ENCODE measurements around the gene NKTR.
"Not testable (repeated sequence)": the region's sequence is repeated elsewhere in the genome, so short reads cannot be mapped to it uniquely, and the experiment has no call there.

NKTR gene

GRCh38 chr3:42581709-42582473, 18.6 kb upstream of the NKTR start, which contains the start of gene SEC22C:
Gene SEC22C, minus strand, starts transcription at chr3:42581967. Its CDS starts 12,921 bp downstream, at chr3:42569046.
- peak within 1 kb of the TSS; percentile 74 for H2AFZ ChIP-seq (ENCODE audit: low read depth, low read length)
- H3K27me3 ChIP-seq (ENCODE audit: insufficient read depth, low read length) = no peaks in the 10 kb centered on the region
- peaks cover 2% of the 10 kb centered on the region for H3K9me3 ChIP-seq (ENCODE audit: low read length)
- peaks cover 4% of the 10 kb centered on the region for H3K36me3 ChIP-seq (ENCODE audit: insufficient read depth, low read length)
- H3K4me3 ChIP-seq (ENCODE audit: low read length) = peak within 1 kb of the TSS; percentile 89
- H3K4me1 ChIP-seq (ENCODE audit: insufficient read depth, low read length) = peaks cover 15% of the 10 kb centered on the region

- Histone ChIP-seq H2AFZ (ENCODE audit: low read depth, low read length) (peak overlapping the region; percentile 74), H3K4me3 (ENCODE audit: low read length) (peak overlapping the region; percentile 89), H3K9me3 (ENCODE audit: low read length) (peaks cover 2% of the 10 kb centered on the region), H3K36me3 (ENCODE audit: insufficient read depth, low read length) (no peaks in the 10 kb centered on the region), H3K4me1 (ENCODE audit: insufficient read depth, low read length) (peaks cover 15% of the 10 kb centered on the region), H3K27me3 (ENCODE audit: insufficient read depth, low read length) (no peaks in the 10 kb centered on the region)
These were observed 17.9 kb upstream of the NKTR start for GRCh38 chr3:42582474-42583070.

- peaks cover 8% of the 10 kb centered on the region for H3K4me1 ChIP-seq (ENCODE audit: insufficient read depth, low read length)
- no peaks in the 10 kb centered on the region for H3K9me3 ChIP-seq (ENCODE audit: low read length)
- peaks cover 8% of the 10 kb centered on the region for H3K36me3 ChIP-seq (ENCODE audit: insufficient read depth, low read length)
- H3K4me3 ChIP-seq (ENCODE audit: low read length) = no peak overlapping the region
- no peak overlapping the region for H2AFZ ChIP-seq (ENCODE audit: low read depth, low read length)
- H3K27me3 ChIP-seq (ENCODE audit: insufficient read depth, low read length) = no peaks in the 10 kb centered on the region
These were observed 11.9 kb upstream of the NKTR start for GRCh38 chr3:42588625-42589024.

DNA sequence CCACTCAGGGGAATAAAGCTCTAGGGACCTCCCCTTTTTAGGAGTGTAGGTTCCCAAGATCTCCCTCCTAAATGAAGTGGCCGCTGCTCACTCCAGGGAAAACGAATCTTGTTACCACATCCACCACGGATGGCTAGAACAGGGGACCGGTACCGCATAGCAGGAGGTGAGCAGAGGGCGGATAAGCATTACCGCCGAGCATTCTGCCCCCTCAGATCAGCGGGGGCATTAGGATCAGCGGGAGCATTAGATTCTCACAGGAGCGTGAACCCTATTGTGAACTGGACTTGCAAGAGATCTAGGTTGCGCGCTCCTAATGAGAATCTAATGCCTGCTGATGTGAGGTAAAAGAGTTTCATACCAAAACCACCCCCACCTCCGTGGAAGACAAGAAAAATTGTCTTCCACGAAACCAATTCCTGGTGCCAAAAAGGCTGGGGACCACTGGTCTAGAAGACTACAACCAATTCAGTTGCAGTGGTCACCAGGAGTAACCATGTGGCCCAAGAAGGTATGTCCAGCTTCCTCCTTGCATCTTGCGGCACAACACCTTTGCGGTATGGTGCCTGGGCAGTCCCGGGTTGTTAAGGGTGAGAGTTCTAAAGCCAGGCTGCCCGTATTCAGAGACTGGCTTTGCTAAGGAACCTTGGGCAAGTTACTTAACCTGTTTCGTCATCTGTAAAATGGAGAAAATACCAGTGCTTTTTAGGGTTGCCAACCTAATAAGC, 10.9 kb upstream of the NKTR start:
- Histone ChIP-seq H3K4me1 (ENCODE audit: insufficient read depth, low read length) (peaks cover 8% of the 10 kb centered on the region), H2AFZ (ENCODE audit: low read depth, low read length) (no peak overlapping the region), H3K4me3 (ENCODE audit: low read length) (no peak overlapping the region), H3K9me3 (ENCODE audit: low read length) (no peaks in the 10 kb centered on the region), H3K27me3 (ENCODE audit: insufficient read depth, low read length) (no peaks in the 10 kb centered on the region), H3K36me3 (ENCODE audit: insufficient read depth, low read length) (peaks cover 14% of the 10 kb centered on the region)

DNA sequence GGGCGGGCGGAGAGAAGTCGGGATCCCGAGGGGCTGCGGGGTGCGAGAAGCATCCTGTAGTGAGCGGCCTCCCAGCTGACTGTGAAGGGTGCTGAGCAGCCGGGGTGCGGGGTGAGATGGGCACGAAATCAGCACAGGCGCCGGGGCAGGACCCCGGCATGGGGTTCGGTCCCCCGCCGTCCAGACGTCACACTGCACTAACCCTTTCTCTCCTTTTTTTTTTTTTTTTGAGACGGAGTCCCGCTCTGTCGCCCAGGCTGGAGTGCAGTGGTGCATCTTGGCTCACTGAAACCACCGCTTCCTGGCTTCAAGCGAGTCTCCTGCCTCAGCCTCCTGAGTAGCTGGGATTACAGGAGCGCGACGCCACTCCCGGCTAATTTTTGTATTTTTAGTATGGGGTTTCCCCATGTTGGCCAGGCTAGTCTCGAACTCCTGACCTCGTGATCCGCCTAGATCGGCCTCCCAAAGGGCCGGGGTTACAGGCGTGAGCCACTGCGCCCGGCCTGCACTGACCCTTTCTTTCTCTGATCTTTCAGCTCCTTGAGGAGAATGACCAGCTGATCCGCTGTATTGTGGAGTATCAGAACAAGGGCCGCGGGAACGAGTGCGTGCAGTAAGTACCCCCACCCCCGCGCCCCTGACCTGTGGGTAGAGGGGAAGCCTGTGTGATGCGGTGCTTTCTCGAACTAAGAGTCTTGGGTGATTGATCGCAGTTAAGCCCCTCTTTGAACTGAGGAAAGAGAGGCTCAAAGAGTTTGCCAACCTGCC, 9.3 kb upstream of the NKTR start:
- Histone ChIP-seq H2AFZ (ENCODE audit: low read depth, low read length) (no peak overlapping the region), H3K27me3 (ENCODE audit: insufficient read depth, low read length) (no peaks in the 10 kb centered on the region), H3K4me1 (ENCODE audit: insufficient read depth, low read length) (peaks cover 8% of the 10 kb centered on the region), H3K36me3 (ENCODE audit: insufficient read depth, low read length) (peaks cover 20% of the 10 kb centered on the region), H3K4me3 (ENCODE audit: low read length) (peak overlapping the region; percentile 64), H3K9me3 (ENCODE audit: low read length) (no peaks in the 10 kb centered on the region)

DNA sequence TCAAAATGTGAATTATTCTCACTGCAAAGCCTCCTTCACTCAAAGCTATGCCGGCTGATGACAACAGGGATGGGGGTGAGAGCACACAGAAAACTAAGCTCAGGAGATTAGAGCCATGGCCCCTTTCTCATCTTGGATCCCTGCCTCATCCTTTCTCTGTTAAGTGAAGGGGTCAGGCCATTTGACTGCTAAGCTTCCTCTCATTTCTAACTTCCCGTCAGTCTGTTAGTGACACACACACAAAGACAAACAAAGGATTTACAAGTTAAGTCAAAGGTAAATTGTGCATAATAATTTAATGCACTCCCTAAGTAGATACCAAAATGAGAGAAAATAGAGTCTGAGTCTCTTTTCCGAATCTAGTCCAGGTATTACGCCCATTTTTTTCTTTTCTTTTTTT, 8.7 kb upstream of the NKTR start:
- Histone ChIP-seq H3K27me3 (ENCODE audit: insufficient read depth, low read length) (no peaks in the 10 kb centered on the region), H3K36me3 (ENCODE audit: insufficient read depth, low read length) (peaks cover 20% of the 10 kb centered on the region)

DNA sequence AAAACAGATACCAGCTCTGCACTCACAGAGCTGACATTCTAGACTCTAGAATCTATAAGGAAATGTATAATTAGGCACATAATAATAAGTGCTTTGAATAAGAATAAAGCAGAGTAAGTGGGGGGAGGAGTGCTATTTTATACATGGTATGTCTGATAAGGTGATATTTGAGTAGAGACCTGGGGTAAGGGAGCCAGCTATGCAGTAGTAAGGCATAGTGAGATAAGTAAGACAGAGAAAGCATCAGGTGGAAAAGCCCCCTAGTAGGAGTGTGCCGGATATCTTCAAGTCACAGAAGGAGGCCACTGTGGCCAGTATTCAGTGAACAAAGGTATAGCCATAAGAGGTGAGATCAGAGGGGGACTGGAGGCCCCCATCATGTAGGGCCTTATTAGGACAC, 6.9 kb upstream of the NKTR start:
- H3K4me1 ChIP-seq (ENCODE audit: insufficient read depth, low read length) = peaks cover 8% of the 10 kb centered on the region
- no peaks in the 10 kb centered on the region for H3K27me3 ChIP-seq (ENCODE audit: insufficient read depth, low read length)
- no peak overlapping the region for H3K4me3 ChIP-seq (ENCODE audit: low read length)
- peaks cover 20% of the 10 kb centered on the region for H3K36me3 ChIP-seq (ENCODE audit: insufficient read depth, low read length)
- no peak overlapping the region for H2AFZ ChIP-seq (ENCODE audit: low read depth, low read length)
- no peaks in the 10 kb centered on the region for H3K9me3 ChIP-seq (ENCODE audit: low read length)

More for the DNA sequence above, 8.7 kb upstream of the NKTR start:
- Histone ChIP-seq H3K4me1 (ENCODE audit: insufficient read depth, low read length) (peaks cover 8% of the 10 kb centered on the region), H3K4me3 (ENCODE audit: low read length) (peak overlapping the region; percentile 64), H2AFZ (ENCODE audit: low read depth, low read length) (no peak overlapping the region), H3K9me3 (ENCODE audit: low read length) (no peaks in the 10 kb centered on the region)

- Histone ChIP-seq H3K4me1 (ENCODE audit: insufficient read depth, low read length) (peaks cover 8% of the 10 kb centered on the region), H3K27me3 (ENCODE audit: insufficient read depth, low read length) (no peaks in the 10 kb centered on the region), H3K4me3 (ENCODE audit: low read length) (no peak overlapping the region), H2AFZ (ENCODE audit: low read depth, low read length) (no peak overlapping the region), H3K9me3 (ENCODE audit: low read length) (no peaks in the 10 kb centered on the region), H3K36me3 (ENCODE audit: insufficient read depth, low read length) (peaks cover 20% of the 10 kb centered on the region)
These were observed 4.8 kb upstream of the NKTR start for GRCh38 chr3:42595682-42596081.

DNA sequence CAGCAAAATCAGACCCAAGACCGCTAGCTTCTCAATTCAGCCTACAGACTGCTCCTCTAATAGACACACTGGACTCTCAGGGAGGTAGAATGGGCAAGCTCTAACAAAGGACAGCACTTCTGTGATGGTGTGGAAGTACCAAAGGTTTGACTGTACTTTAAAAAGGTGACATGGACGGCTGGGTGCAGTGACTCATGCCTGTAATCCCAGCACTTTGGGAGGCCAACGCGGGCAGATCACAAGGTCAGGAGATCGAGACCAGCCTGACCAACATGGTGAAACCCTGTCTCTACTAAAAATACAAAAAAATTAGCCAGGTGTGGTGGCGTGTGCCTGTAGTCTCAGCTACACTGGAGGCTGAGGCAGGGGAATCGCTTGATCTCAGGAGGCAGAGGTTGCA, 3.4 kb upstream of the NKTR start:
- H3K27me3 ChIP-seq (ENCODE audit: insufficient read depth, low read length); H3K4me3 ChIP-seq (ENCODE audit: low read length); H3K9me3 ChIP-seq (ENCODE audit: low read length); H3K4me1 ChIP-seq (ENCODE audit: insufficient read depth, low read length); H2AFZ ChIP-seq (ENCODE audit: low read depth, low read length): not testable (repeated sequence)
- H3K36me3 ChIP-seq (ENCODE audit: insufficient read depth, low read length) = peaks cover 18% of the 10 kb centered on the region

DNA sequence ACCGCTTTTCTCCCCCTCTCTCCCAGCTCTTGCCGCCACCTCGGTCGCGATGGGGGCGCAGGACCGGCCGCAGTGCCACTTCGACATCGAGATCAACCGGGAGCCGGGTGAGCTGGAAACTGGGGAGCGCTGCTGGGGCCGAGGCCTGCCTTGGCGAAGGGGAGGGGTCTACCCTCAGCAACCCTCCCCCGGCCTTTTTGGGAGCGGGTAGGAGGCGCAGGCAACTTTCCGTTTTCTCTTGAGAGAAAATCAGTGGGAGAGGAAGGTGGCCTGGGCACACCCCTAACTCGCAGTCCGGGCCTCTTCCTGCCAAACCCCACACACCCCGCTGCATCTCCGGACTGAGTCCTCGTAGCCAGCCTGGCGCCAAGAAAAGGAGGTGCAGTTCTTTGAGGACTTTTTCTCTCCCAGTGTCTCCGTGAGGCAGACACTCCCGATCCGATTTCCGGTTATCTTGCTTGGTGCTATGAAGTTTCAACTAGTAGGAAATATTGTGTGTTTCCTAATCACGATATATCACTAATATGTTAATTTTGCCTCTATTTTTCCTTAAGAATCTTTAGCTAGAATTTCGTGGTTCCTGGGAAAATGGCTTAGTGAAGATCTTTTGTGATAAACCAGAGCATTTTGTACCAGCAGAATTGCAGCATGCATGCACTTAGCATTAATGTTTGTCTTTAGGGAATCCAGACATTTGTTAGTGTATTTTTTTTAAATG, 631 bp downstream of the NKTR start:
- Histone ChIP-seq H3K36me3 (ENCODE audit: insufficient read depth, low read length) (peaks cover 8% of the 10 kb centered on the region), H3K27me3 (ENCODE audit: insufficient read depth, low read length) (no peaks in the 10 kb centered on the region), H3K9me3 (ENCODE audit: low read length) (no peaks in the 10 kb centered on the region), H2AFZ (ENCODE audit: low read depth, low read length) (peak overlapping the region; percentile 68), H3K4me3 (ENCODE audit: low read length) (peak overlapping the region; percentile 56), H3K4me1 (ENCODE audit: insufficient read depth, low read length) (peaks cover 7% of the 10 kb centered on the region)

DNA sequence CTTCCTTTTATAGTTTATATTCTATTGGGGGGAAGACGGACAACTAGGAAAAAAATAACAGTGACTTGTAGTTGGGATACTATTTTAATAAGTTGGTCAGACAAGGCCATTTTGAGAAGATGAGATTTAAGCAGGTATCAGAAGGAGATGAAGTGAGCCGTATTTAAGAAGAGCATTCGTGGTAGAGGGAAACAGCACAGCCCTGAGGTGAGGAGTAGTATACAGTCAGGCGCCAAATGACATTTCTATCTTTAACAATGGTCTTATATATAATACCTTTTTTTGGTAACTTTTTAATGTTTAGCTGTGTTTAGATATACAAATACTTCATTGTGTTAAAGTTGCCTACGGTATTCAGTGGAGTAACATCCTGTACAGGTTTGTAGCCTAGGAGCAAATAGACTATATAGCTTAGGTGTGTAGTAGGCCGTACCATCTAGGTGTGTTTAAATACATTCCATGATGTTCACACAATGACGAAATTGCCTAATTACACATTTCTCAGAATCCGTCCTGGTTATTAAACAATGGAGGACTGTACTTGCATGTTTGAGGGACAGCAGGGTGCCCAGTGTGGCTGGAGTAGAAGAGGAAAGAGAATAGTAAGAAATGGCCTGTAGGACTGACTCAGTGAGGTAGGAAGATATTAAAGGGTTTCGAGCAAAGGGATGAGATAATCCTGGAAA, 1.6 kb downstream of the NKTR start:
- no peaks in the 10 kb centered on the region for H3K9me3 ChIP-seq (ENCODE audit: low read length)
- H2AFZ ChIP-seq (ENCODE audit: low read depth, low read length) = no peak overlapping the region
- H3K36me3 ChIP-seq (ENCODE audit: insufficient read depth, low read length) = peaks cover 15% of the 10 kb centered on the region
- H3K4me3 ChIP-seq (ENCODE audit: low read length) = peak overlapping the region; percentile 56
- peaks cover 8% of the 10 kb centered on the region for H3K4me1 ChIP-seq (ENCODE audit: insufficient read depth, low read length)
- H3K27me3 ChIP-seq (ENCODE audit: insufficient read depth, low read length) = no peaks in the 10 kb centered on the region

- Histone ChIP-seq H2AFZ (ENCODE audit: low read depth, low read length) (no peak overlapping the region), H3K36me3 (ENCODE audit: insufficient read depth, low read length) (peaks cover 19% of the 10 kb centered on the region), H3K9me3 (ENCODE audit: low read length) (no peaks in the 10 kb centered on the region), H3K4me3 (ENCODE audit: low read length) (no peak overlapping the region), H3K4me1 (ENCODE audit: insufficient read depth, low read length) (peaks cover 8% of the 10 kb centered on the region), H3K27me3 (ENCODE audit: insufficient read depth, low read length) (no peaks in the 10 kb centered on the region)
These were observed 2.5 kb downstream of the NKTR start for GRCh38 chr3:42602961-42603360.
